NK-92 (cell line): ENCODE results near the gene ZNF423.

Experiments
- DNase-seq: peaks from one replicate; lab custom pipeline; 2025; ENCODE audit not compliant: unreplicated experiment; lab: John Stamatoyannopoulos, UW

Gene ZNF423

GRCh38 chr16:49605536-49606254 is 250.2 kb downstream of the ZNF423 start:
- DNase-seq, result no peak

DNA sequence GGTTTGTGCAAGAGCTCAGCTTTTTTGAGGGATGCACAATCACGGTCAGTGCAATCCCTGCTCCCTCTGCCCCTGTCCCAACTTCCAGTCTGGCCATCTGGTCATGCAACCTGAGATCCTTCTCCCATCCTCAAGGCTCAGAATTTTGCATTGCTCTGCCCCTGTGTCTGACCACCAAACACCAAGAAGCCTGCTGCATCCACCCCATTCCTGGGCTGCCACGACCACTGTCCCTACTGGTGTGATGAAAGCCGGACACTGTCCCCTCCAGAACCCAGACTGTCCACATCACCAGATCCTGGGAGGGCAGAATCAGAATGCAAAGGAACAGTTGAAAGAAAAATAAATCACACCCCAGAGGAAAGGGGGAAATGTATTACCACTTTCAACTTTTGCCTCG is 251.3 kb downstream of the ZNF423 start:
- no peak for DNase-seq

GRCh38 chr16:49603956-49604355 is 252.0 kb downstream of the ZNF423 start:
- no peak for DNase-seq

- DNase-seq, result no peak
These were observed 253.0 kb downstream of the ZNF423 start for GRCh38 chr16:49602976-49603310.

DNA sequence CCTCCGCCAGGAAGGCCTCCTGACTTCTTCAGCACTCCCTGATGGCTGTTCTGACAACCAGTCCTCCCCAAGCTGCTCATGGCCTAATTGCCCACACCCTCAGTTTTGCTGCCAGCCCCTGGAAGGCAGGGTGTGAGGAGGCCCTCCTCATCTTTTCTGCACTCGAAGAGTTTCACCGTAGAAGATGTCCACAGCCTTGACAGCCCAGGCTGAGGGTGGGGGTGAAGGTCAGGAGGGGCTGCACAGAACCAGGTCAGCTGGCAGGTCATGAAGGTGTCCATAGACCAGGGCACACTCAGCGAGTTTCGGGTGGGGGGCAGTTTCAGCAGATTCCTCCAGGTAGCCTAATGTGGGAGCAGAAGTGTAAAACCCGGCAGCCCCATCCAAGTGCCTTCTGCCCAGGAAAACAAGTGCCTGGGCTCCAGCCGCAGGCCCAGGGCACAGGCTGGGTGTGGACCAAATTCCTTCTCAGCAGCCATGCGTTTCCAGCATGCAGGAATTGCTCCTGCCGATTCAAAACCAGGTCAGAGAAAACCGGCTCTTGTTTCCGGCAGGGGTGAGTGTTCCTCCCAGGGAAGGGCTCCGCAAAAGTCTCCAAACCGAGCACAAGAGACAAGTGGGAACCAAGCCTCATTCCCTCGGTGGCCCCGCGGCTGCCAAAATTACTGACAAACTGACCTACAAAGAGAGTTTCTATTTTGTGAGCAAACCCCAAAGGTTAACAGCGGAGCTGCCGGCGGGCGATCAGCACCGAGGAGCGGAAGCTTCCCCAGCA is 253.5 kb downstream of the ZNF423 start:
- DNase-seq, result no peak

DNA sequence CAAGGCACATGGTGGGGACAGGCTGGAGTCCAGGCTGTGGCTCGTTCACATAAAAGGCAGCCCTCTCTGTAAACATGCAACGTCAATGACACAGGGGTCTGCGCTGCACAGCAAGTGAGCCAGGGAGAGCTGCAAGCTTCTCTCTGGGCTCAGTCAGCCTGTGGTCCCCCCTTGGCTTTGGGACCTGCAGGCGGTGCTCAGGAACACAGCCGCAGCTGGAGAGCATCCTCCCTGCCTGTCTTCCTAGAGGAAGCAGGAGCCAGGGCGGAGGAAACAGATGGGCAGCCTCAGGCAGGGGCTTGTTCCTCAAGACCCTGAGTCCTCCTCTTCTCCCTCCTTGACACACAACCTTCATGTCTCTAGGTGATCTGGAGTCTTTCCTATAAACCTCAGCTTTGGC is 254.3 kb downstream of the ZNF423 start:
- DNase-seq, result no peak

DNA sequence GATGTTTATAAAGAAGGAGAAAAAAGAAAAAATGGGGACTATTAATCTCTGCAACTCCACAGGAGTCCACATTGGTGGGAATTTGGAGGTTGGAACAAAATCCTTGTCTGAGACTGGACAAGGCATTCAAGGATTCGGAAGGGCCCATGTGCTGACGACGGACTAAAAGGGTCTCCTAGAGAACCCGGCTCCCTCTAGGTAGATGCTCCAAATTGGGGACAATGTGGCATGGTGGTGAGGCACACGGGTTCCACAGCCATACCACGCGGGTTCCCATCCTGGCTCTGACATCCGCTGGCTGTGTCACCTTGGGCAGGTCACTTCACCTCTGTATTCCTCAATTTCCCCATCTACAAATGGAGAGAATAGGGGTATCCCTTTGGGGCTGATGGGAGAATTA is 254.9 kb downstream of the ZNF423 start:
- DNase-seq, result no peak

DNA sequence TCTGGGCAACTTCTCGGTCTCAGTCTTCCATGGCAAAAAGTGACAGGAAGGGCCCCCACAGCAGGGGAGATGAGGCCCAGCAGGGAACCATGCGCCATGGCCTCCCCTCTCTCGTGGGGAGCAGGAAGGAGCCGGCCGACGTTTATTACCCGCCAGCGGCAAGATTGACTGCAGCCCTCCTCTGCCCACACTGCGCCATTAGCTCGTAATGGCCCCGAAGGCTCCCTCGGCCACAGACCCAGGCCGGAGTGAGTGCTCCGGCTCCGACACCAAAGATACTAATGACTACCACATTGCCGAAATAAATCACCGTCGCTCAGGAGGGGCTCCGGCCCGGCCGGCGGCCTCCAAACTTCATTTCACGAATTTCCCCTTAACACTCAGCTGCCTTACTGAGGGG is 255.4 kb downstream of the ZNF423 start:
- DNase-seq, result no peak

DNA sequence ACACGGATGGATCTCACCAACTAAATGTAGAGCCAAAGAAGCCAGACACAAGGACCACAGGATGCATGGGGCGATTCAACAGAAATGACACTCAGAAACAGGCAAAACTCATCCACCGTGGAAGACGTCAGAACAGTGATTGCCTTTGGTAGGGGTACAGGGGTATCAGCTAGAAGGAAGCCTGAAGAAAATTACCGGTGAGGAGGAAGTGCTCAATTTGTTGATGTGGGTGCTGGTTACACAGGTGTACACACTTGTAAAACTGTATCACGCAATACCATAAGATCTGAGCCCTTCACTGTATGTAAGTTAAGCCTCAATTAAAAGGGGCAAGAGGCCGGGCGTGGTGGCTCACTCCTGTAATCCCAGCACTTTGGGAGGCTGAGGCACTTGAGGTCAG is 256.2 kb downstream of the ZNF423 start:
- no peak for DNase-seq

DNA sequence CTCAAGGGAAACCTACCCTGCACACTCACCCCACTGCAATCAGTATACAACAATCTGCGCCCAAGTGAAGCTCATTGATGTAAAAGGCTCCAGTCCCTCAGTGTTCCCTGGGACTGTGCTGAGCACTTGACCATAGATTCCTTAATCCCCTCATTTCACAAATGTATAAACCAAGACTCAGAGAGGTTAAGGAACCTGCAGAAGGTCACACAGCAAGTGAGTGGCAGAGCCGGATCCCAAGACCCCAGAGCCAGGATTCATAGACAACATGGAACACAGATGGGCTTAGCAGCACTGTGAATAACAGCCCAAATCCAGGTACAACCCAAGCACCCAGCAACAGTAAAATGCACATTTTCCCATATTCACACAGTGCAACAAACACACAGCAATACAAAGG is 256.6 kb downstream of the ZNF423 start:
- no peak for DNase-seq

GRCh38 chr16:49598383-49599170 is 257.3 kb downstream of the ZNF423 start:
- DNase-seq, result no peak

- no peak for DNase-seq
These were observed 258.1 kb downstream of the ZNF423 start for GRCh38 chr16:49597796-49598195.

- DNase-seq, result no peak
These were observed 259.1 kb downstream of the ZNF423 start for GRCh38 chr16:49596648-49597291.

DNA sequence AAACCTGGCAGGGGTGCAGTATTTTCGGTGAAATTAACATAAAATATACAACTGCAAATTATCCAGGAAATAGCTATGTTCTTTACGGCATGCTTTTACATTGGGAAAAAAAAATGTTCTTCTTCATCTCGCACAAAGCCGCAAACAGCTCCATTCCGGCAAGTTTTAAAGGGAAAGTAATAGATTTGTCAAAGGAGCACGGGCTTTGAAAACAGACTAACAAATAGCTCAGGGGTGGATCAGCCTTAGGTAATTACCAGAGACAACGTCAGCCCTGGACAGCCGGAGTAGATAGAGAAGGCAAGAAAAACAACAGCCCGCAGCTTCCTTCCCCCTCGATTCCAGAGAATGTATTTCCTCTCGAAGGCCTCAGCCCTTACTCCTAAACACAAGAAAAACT is 259.8 kb downstream of the ZNF423 start:
- DNase-seq, result no peak

DNA sequence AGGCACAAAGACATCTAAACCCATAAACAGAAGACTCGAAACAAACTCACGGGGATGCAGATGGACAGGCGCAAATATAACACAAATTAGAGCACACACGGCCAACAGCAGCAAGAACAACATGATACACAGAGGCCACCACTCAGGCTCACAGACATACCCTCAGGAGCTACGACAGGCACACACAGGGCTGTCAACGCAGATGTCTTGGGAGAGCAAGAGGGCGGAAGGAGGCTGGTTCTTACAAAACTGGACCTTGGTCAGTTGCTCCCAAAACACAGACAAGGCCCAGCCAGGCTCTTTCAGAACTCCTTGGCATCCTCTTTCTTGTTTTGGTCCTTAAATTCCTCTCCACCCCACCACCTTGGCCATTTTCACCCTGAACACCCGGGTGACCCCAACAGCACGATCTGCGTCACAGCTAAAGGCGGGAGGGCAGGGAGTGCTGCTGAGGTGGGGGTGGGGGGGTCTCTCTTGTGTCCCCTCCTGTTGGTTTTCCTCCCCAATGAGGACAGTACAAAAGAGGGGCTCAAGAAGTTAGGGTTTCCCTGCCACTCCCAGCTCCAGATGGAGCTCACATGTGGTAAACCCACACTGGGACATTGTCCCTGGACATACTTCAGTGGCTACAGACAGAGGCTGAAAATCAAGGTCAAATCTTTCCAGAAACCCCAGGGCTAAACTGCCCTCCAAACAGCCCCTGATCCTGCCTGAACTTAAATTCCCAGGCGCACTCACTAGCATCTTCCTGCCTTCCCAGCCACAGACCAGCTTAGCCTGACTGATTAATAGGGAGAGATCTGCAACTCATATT is 261.0 kb downstream of the ZNF423 start:
- no peak for DNase-seq

DNA sequence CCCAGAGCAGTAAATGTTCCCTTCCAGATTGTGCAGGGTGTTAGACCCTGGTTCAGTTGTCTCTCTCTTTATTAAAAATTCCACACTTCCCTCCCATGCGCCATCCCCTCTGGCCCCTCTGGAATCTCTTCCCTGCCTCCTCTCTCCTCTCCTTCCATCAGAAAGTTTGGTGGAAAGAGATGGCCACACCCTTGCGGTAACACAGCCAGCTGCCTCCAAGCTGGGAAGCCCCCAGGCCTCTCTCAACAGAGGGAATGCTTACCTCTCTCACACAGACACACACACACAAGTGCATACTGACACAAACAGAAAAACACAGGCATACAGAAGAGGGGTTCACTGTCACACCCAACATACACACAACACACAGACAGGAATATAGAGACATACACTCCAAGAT is 261.8 kb downstream of the ZNF423 start:
- DNase-seq, result no peak

DNA sequence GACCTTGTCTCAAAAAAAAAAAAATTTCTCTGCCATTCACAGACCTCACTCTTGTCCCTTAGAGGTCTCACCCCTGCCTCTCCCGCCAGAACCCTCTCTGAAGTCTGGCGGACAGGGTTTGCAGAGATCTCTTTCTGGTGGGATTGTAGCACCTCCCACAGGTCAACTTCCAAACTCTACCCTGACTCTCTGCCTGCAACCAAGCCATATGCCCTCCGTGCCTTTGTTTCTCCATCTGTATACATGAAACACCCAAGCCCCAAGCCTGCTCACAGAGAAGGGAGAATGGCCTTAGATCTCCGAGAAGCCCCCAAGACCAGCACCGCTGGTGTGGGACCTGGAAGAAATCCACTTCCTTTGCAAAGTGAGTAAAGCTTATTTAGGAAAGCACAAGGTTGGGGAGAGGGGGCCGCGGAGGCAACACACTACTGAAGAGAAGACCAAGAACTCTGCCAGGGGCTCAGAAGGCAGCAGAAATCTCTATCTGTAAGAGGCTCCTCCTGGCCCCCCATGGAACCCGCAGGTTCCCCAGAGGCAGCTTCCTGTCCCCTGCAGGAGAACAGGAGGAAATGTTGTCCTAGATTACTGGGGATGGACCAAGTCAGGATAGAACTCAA is 262.4 kb downstream of the ZNF423 start:
- DNase-seq, result no peak

GRCh38 chr16:49592546-49593423 is 263.1 kb downstream of the ZNF423 start:
- no peak for DNase-seq

GRCh38 chr16:49590166-49590871 is 265.6 kb downstream of the ZNF423 start:
- DNase-seq, result no peak
